HG02623 (cell line): ENCODE data around the gene NPW.
A peak's percentile ranks its signal among the peaks of the same experiment; 100 is the strongest.

Experiments used
- ATAC-seq: cut with Tn5 transposase; IDR thresholded peaks from one replicate; pipeline ENCODE4 v1.9.1; 2021; ENCODE audit warnings: moderate library complexity; ENCODE audit not compliant: unreplicated experiment

Gene NPW

GRCh38 chr16:2019518-2019920 is at the start of gene NPW:
TSS of gene NPW (plus strand) at chr16:2019785.
- no peak for ATAC-seq

DNA sequence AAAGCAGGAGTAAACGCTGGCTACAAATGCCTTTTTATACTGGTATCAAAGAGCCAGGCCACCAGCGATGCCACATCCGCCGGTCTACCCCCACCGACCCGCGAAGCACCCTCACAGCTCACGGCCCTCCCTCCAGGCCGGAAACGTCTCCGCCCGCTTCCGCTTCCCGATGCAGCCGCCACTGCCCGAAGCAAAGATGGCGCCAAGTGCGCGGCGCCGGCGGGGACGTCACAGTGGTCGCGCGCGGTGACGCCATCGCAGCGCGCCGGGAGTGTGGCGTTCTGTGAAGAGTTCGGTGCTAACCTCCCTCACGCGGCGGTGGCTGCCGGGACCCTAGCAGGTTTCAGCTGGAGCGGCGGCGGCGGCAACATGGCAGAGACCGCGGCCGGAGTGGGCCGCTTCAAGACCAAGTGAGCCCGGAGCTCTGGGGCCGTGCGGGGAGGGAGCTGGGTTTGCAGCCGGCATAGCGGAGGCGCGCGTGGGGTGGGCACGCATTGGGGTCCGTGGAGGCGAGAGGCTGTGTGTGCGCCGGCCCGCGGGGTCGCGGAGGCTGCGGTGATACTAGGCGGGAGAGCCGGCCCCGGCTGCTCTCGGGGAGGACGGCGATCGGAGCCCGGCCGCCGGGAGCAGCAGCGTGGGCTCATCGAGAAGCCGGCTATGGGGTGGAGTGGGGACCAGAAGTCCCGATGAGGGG is 47.6 kb upstream of the NPW start, which contains the start of gene TBL3:
TSS of gene TBL3 (plus strand) at position 258 of the 694 bp plus-strand sequence. CDS start at position 370, 112 bp downstream.
- peak; percentile 80 for ATAC-seq

- no peak for ATAC-seq
Measured at GRCh38 chr16:1972490-1972877, 47.1 kb upstream of the NPW start.

- ATAC-seq, result no peak
Measured at GRCh38 chr16:1973461-1974156, 46.0 kb upstream of the NPW start.

- no peak for ATAC-seq
Measured at GRCh38 chr16:1974157-1975070, 45.2 kb upstream of the NPW start.

DNA sequence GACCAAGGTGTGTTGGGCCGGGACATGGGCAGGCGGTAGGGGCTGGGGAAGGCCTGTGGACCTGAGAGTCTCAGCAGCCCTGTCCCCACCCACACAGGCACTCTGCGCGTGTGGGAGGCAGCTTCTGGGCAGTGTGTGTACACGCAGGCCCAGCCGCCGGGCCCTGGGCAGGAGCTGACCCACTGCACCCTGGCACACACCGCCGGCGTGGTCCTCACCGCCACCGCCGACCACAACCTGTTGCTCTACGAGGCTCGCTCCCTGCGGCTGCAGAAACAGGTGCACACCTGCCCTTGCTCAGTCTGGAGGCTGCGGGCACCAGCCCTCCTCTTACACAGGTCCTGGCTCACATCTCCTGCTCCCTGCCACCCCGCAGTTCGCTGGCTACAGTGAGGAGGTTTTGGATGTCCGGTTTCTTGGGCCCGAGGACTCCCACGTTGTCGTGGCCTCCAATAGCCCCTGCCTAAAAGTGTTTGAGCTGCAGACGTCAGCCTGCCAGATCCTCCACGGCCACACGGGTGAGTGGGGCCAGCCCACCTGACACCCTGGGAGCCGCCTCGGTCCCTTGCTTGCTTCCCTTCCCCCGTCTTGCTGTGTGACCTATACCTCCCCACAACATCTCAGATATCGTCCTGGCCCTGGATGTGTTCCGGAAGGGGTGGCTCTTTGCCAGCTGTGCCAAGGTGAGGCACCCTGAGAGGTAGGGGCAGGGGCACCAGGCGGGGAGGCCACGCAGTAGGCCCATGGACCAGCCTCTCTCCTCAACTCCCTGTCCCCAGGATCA is 44.0 kb upstream of the NPW start:
- no peak for ATAC-seq

DNA sequence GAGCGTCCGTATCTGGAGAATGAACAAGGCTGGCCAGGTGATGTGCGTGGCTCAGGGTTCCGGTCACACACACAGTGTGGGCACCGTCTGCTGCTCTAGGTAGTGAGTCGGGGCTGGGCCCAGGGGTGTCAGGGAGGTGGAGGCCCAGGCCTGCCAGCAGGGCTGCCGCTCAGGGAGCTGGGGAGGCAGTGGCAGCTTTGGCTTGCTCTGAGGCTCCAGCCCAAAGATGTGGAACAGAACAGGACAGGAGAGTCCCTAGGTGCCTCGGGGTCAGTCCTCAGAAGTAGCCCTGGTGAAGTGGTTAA is 43.4 kb upstream of the NPW start:
- no peak for ATAC-seq

- ATAC-seq, result no peak
Measured at GRCh38 chr16:1976951-1977874, 42.4 kb upstream of the NPW start.

DNA sequence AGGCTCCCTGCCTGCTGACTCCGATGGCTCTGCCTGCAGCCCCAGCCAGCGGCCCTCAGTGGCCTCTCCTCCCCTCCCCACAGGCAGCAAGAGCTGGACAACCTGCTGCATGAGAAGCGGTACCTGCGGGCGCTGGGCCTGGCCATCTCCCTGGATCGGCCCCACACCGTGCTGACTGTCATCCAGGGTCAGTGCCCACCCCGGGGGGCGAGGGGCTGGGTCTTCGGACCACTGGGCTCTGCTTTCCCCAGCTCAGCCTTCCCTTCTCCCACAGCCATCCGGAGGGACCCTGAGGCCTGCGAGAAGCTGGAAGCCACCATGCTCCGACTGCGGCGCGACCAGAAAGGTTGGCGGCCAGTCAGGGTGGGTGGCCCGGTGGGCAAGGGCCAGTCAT is 41.7 kb upstream of the NPW start:
- ATAC-seq, result no peak

- no peak for ATAC-seq
Measured at GRCh38 chr16:1978476-1979120, 41.0 kb upstream of the NPW start.

GRCh38 chr16:1979271-1980029 is 40.1 kb upstream of the NPW start:
- no peak for ATAC-seq

DNA sequence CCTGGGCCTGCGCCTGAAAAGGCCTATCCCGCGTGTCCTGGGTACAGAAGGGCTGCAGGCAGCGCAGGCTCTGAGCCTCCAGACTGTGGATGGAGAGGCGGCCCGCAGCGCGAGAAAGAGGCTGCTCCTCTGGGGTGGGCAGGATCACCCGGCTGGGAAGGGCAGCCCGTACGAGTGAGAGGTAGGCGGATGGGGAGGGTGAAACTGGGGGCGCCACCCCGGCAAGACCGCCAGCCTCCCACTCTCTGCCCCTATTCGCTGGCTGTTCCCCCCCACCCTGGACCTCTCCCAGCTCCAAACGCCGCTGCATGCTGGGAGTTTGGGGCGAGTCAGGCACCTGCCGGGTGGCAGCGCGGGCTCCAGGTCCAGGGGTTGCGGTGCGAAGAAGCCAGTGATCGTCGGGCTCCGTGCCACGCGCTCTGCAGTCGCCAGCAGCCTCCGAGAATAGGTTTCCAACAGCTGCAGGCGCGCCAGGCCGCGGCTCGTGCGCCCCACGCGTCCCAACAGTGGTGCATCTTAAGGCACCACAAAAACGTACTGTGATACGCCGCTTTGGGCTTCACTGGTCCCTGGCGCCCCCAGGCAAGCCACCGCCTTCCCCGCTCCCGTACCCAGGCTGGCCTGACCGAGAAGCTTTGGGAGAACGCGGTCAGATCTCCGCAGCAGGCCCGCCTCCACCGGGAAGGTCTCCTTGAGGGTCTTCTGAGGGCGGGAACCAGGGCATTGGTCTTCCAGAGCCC is 39.4 kb upstream of the NPW start:
- ATAC-seq, result no peak

DNA sequence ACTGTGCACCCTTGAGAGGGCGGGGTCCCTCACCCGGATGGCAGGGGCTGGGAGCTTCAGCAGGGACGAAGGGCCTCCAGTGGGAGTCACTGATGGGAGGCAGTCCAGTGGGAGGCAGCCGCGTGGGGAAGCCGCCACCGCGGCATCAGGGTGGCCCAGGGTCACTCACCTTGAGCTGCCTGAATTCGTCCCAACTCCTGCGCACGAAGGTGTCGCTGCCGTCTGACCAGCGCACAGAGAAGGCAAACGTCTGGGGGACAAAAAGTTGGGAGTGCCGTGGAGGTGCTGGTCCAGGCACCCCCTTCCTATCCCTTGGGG is 38.9 kb upstream of the NPW start:
- ATAC-seq, result no peak

DNA sequence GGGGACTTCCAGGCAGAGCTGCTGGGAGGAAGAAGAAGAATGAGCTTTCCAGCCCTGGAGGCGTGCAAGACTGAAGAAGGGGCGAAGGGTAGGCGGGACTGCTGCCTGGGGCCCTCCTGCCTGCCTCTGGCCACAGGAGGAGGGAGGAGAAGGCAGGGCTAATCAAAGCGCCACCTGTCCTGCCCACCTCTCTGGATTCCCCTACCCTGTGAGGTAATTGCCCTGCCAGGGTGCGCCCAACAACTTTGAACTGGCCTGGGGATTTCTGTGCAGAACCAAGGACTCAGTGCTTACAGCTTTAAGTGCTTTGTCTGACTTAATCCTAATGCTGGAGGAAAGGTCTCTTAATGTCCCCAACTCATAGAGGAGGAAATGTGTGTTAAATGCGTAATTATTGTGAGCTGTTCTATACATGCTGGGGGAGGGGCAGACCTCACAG is 38.2 kb upstream of the NPW start, which contains the start of gene NOXO1:
TSS of gene NOXO1 (minus strand) at position 72 of the 439 bp plus-strand sequence. CDS start 290 bp downstream, outside the sequence.
- ATAC-seq, result no peak

DNA sequence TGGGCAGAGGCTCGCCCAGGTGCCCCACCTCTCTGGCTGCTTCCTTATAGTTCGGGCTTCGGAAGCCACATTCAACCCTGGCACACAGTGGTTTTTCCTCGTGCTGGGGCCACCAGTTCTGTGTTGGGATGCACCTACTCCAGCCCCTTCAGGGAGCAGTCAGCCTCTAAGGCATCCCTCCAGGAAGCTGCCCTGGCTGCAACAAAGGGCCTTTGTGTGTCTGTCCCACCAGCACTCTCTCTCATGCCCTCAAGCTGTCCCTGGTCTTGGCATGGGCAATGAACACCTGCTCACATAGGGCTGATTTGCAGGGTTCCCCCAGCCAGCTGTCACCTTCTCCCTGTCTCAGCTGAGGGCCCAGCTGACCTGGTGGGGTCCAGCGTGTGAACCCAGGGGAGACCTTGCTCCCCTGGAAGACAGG is 37.6 kb upstream of the NPW start:
- no peak for ATAC-seq

DNA sequence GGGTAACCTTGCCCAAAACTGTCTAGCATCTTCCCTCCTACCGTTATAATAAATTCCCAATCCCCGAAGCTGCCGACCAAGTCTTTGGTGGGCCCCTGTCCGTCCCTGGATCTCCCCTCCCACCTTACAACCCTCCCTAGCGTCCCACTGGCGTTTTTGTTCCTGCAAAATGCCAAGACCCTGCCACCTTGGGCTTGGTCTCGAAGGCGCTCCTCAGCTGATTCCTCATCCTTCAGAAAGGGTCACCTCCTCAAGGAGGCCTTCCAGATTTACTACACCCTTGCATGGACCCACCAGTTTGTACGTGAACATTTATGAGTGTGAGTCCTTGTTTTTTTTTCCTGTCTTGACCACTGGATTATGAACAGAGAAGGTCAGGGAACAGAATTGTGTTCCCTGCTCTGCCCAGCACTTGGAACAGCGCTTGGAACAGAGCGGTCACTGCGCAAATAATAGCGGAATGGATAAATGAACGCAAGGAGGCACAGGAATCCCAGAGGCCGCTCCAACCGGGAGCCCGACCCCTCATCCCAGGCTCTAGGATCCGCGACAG is 36.5 kb upstream of the NPW start:
- ATAC-seq, result no peak

DNA sequence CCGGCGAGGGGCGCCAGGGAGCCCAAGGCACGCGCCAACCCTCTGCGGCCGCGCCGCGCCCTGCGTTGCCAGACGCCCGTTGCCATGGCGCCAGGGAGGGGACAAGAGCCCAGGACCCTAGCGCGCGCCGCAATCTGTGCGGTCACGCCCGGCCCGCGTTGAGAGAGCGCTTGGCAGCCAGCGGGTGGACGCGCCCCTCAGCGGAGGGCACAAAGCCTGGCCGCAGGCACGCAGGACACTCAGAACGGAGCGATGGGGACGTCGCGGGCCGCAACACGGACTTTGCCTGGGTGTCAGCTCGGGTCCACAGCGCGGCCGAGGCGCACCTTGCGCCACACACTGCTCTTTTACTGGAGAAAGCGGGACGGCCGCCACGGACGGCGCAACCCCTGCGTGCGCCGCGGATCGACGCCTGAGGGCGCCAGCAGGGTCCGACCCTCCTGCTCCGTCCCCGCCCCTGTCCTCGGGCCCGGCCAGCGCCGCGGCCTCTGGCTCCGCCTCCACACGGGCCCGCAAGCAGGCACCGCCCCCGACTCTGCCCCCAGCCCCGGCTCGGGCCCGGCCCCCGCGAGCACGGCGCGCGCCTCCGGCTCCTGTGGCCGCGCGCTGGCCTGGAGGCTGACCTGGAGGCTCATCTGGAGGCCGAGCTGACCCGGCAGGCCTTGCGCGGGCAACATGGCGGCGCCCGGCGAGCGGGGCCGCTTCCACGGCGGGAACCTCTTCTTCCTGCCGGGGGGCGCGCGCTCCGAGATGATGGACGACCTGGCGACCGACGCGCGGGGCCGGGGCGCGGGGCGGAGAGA is 35.8 kb upstream of the NPW start, which contains the start of gene GFER:
TSS of gene GFER (plus strand) at position 650 of the 803 bp plus-strand sequence. CDS start at position 676, 26 bp downstream.
- ATAC-seq, result peak; percentile 70
